ENCODE measurements around the gene DEPDC1B. TPM values are rescaled to one million over a fixed set of nuclear protein-coding genes. Genes with fewer than 3 reads are reported as not detected.

The DEPDC1B gene
- total RNA-seq, 2 donors from 2014 or later = 29.5 to 34.5 TPM

Other genes starting within 250 kb of the DEPDC1B start
- 1 to 10 TPM; 2.7 to 5.9 TPM for gene ELOVL7, start 144.1 kb upstream of the DEPDC1B start, total RNA-seq
- gene ERCC8, start 244.9 kb upstream of the DEPDC1B start, total RNA-seq = 10 to 100 TPM; 10.4 to 11.3 TPM
- gene NDUFAF2, start 245.0 kb upstream of the DEPDC1B start, total RNA-seq = 10 to 100 TPM; 29.0 to 29.6 TPM

Measured in activated T-cell treated with anti-CD3 and anti-CD28 coated beads, Interleukin-2, amount 50 U/mL, for 72 hours (primary cell).